HEK293 (cell line): ENCODE data around the gene LMNTD2.

Source experiments
- CTCF ChIA-PET: fragments of 350-600 bp; formaldehyde crosslinking; extraction: SDS; loops from one replicate; lab custom pipeline; 2021; ENCODE audit warnings: antibody characterized with exemption; lab: Yijun Ruan, JAX
- POLR2A ChIA-PET: fragments of 300-600 bp; formaldehyde crosslinking; extraction: SDS; loops from one replicate; lab custom pipeline; 2020; ENCODE audit warnings: antibody characterized with exemption, inconsistent platforms; lab: Yijun Ruan, JAX
- H3K27ac ChIP-seq: fragments of 200-500 bp; sonication (Bioruptor generic); 2 replicates; pipeline ENCODE4 v1.5.1; 2014; ENCODE audit warnings: low read depth, low read length, control low read depth, inconsistent platforms; ENCODE audit errors: extremely low read depth
- H3K36me3 ChIP-seq, 2 experiments: fragments of 200-500 bp in 1 of 2; sonication (Bioruptor generic) in 1 of 2; 1 replicate in 1 of 2; 2 replicates in 1 of 2; pipeline ENCODE4 v1.5.1; 2014 to 2017; ENCODE audit warnings: inconsistent platforms in 2 of 2, low read length in 2 of 2; ENCODE audit not compliant: control insufficient read depth in 2 of 2, insufficient read depth in 1 of 2
- H3K4me1 ChIP-seq: fragments of 200-500 bp; sonication (Bioruptor generic); 2 replicates; pipeline ENCODE4 v1.5.1; 2014; ENCODE audit warnings: mild to moderate bottlenecking, low read length, inconsistent platforms; ENCODE audit not compliant: control insufficient read depth, insufficient read depth
- H3K4me3 ChIP-seq: 2 replicates; pipeline ENCODE4 v1.5.1; 2011; ENCODE audit warnings: low read depth, mild to moderate bottlenecking, control low read depth, low read length, moderate library complexity
- H3K9me3 ChIP-seq: fragments of 200-500 bp; sonication (Bioruptor generic); 2 replicates; pipeline ENCODE4 v1.5.1; 2014; ENCODE audit warnings: low read depth, low read length, inconsistent platforms; ENCODE audit not compliant: control insufficient read depth, insufficient read depth
- FEZF1 ChIP-seq: fragments of 450-650 bp; formaldehyde crosslinking; IDR thresholded peaks from 2 replicates; pipeline ENCODE4 v1.5.1; 2016; ENCODE audit warnings: missing biosample characterization, missing genetic modification characterization
- GLIS2 ChIP-seq: fragments of 450-650 bp; formaldehyde crosslinking; IDR thresholded peaks from 2 replicates; pipeline ENCODE4 v1.5.1; 2016; ENCODE audit warnings: missing biosample characterization, missing genetic modification characterization
- MYNN ChIP-seq: fragments of 450-650 bp; formaldehyde crosslinking; IDR thresholded peaks from 2 replicates; pipeline ENCODE4 v1.5.1; 2016; ENCODE audit warnings: missing biosample characterization, missing genetic modification characterization, borderline replicate concordance
- PRDM4 ChIP-seq: fragments of 450-650 bp; formaldehyde crosslinking; IDR thresholded peaks from 2 replicates; pipeline ENCODE4 v1.5.1; 2017; ENCODE audit warnings: missing biosample characterization, missing genetic modification characterization
- RBAK ChIP-seq: fragments of 450-650 bp; formaldehyde crosslinking; IDR thresholded peaks from 2 replicates; pipeline ENCODE4 v1.5.1; 2016; ENCODE audit warnings: missing biosample characterization, missing genetic modification characterization
- SCRT2 ChIP-seq: fragments of 450-650 bp; formaldehyde crosslinking; IDR thresholded peaks from 2 replicates; pipeline ENCODE4 v1.5.1; 2016; ENCODE audit warnings: missing biosample characterization, missing genetic modification characterization
- ZFP37 ChIP-seq: fragments of 450-650 bp; formaldehyde crosslinking; IDR thresholded peaks from 2 replicates; pipeline ENCODE4 v1.5.1; 2016; ENCODE audit warnings: missing biosample characterization, missing genetic modification characterization
- ZNF174 ChIP-seq: fragments of 450-650 bp; formaldehyde crosslinking; IDR thresholded peaks from 2 replicates; pipeline ENCODE4 v1.5.0; 2017; ENCODE audit warnings: missing biosample characterization, mild to moderate bottlenecking, missing genetic modification characterization
- ZNF175 ChIP-seq: fragments of 450-650 bp; formaldehyde crosslinking; IDR thresholded peaks from 2 replicates; pipeline ENCODE4 v1.5.1; 2016; ENCODE audit warnings: missing biosample characterization, missing genetic modification characterization
- ZNF211 ChIP-seq: fragments of 450-650 bp; formaldehyde crosslinking; IDR thresholded peaks from 2 replicates; pipeline ENCODE4 v1.5.1; 2016; ENCODE audit warnings: low read depth, missing biosample characterization, missing genetic modification characterization
- ZNF248 ChIP-seq: fragments of 450-650 bp; formaldehyde crosslinking; IDR thresholded peaks from 2 replicates; pipeline ENCODE4 v1.5.1; 2017; ENCODE audit warnings: missing biosample characterization, missing genetic modification characterization
- ZNF324 ChIP-seq: fragments of 450-650 bp; formaldehyde crosslinking; IDR thresholded peaks from 2 replicates; pipeline ENCODE4 v1.5.1; 2016; ENCODE audit warnings: missing biosample characterization, missing genetic modification characterization
- ZNF391 ChIP-seq: fragments of 450-650 bp; formaldehyde crosslinking; IDR thresholded peaks from 2 replicates; pipeline ENCODE4 v1.5.1; 2016; ENCODE audit warnings: low read depth, missing biosample characterization, missing genetic modification characterization, borderline replicate concordance
- ZNF423 ChIP-seq: fragments of 450-650 bp; formaldehyde crosslinking; IDR thresholded peaks from 2 replicates; pipeline ENCODE4 v1.5.1; 2016; ENCODE audit warnings: missing biosample characterization, missing genetic modification characterization
- ZNF521 ChIP-seq: fragments of 450-650 bp; formaldehyde crosslinking; IDR thresholded peaks from 2 replicates; pipeline ENCODE4 v1.5.1; 2017; ENCODE audit warnings: missing biosample characterization, mild to moderate bottlenecking, missing genetic modification characterization
- ZNF560 ChIP-seq: fragments of 450-650 bp; formaldehyde crosslinking; IDR thresholded peaks from 2 replicates; pipeline ENCODE4 v1.5.1; 2017; ENCODE audit warnings: missing biosample characterization, missing genetic modification characterization, borderline replicate concordance
- ZNF623 ChIP-seq: fragments of 450-650 bp; formaldehyde crosslinking; IDR thresholded peaks from 2 replicates; pipeline ENCODE4 v1.5.1; 2016; ENCODE audit warnings: missing biosample characterization, missing genetic modification characterization
- ZNF76 ChIP-seq: fragments of 450-650 bp; formaldehyde crosslinking; IDR thresholded peaks from 2 replicates; pipeline ENCODE4; 2016; ENCODE audit warnings: low read depth, missing biosample characterization, missing genetic modification characterization, borderline replicate concordance
- ZNF768 ChIP-seq: fragments of 450-650 bp; formaldehyde crosslinking; IDR thresholded peaks from 2 replicates; pipeline ENCODE4 v1.5.1; 2018; ENCODE audit warnings: missing biosample characterization, mild to moderate bottlenecking, missing genetic modification characterization
- ZNF777 ChIP-seq: fragments of 450-650 bp; formaldehyde crosslinking; IDR thresholded peaks from 2 replicates; pipeline ENCODE4 v1.5.1; 2017; ENCODE audit warnings: missing biosample characterization, missing genetic modification characterization, borderline replicate concordance
- ZNF792 ChIP-seq: fragments of 450-650 bp; formaldehyde crosslinking; IDR thresholded peaks from 2 replicates; pipeline ENCODE4 v1.5.1; 2016; ENCODE audit warnings: missing biosample characterization, missing genetic modification characterization
- TF ChIP-seq, protein P1 (sequence below): fragments of 450-650 bp; formaldehyde crosslinking; IDR thresholded peaks from 2 replicates; pipeline ENCODE4 v1.5.1; 2016; ENCODE audit warnings: missing biosample characterization, missing genetic modification characterization
- TF ChIP-seq, protein P2 (sequence below): fragments of 450-650 bp; formaldehyde crosslinking; IDR thresholded peaks from 2 replicates; pipeline ENCODE4 v1.5.1; 2016; ENCODE audit warnings: missing biosample characterization, missing genetic modification characterization
- TF ChIP-seq, protein P3 (sequence below): fragments of 450-650 bp; formaldehyde crosslinking; IDR thresholded peaks from 2 replicates; pipeline ENCODE4 v1.5.1; 2016; ENCODE audit warnings: missing biosample characterization, missing genetic modification characterization, low read depth
- TF ChIP-seq, protein P4 (sequence below): fragments of 450-650 bp; formaldehyde crosslinking; IDR thresholded peaks from 2 replicates; pipeline ENCODE4 v1.5.1; 2017; ENCODE audit warnings: missing biosample characterization, mild to moderate bottlenecking, missing genetic modification characterization, moderate library complexity
- TF ChIP-seq, protein P5 (sequence below): fragments of 450-650 bp; formaldehyde crosslinking; IDR thresholded peaks from 2 replicates; pipeline ENCODE4 v1.5.1; 2016; ENCODE audit warnings: missing biosample characterization, missing genetic modification characterization

Gene LMNTD2

DNA sequence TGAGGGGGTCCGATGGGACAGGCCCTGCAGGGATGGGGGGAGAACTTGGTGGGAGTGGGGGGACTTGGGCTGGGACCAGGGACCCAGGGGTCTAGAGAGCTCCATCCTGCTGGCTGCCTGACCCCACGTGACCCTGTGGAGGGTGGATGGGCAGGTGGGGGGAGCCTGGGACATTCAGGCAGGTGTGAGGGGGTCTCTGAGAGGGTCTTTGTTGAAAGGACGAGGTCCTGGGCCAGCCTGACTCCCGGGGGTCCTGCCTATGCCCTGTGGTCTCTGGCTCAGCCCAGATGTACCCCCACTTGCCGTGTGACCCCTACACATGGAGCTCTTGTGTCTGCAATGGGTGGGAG lies 15.7 kb downstream of the LMNTD2 start:
- Histone ChIP-seq H3K27ac (no peak overlapping the region), H3K36me3 (no peaks in the 10 kb centered on the region), H3K4me3 (no peak overlapping the region), H3K4me1 (no peaks in the 10 kb centered on the region), H3K9me3 (no peaks in the 10 kb centered on the region)
- no peak for TF ChIP-seq ZNF175 (tag by site-specific recombination)
- no peak for TF ChIP-seq ZNF211
- TF ChIP-seq ZNF792 (tag by site-specific recombination): no peak
- no peak for TF ChIP-seq ZNF521 (tag by site-specific recombination)
- TF ChIP-seq FEZF1: no peak
- no peak for TF ChIP-seq ZNF76 (tag by site-specific recombination)
- TF ChIP-seq, protein P1, sequence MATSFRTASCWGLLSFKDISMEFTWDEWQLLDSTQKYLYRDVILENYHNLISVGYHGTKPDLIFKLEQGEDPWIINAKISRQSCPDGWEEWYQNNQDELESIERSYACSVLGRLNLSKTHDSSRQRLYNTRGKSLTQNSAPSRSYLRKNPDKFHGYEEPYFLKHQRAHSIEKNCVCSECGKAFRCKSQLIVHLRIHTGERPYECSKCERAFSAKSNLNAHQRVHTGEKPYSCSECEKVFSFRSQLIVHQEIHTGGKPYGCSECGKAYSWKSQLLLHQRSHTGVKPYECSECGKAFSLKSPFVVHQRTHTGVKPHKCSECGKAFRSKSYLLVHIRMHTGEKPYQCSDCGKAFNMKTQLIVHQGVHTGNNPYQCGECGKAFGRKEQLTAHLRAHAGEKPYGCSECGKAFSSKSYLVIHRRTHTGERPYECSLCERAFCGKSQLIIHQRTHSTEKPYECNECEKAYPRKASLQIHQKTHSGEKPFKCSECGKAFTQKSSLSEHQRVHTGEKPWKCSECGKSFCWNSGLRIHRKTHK (tag by site-specific recombination): no peak
- TF ChIP-seq, protein P2, sequence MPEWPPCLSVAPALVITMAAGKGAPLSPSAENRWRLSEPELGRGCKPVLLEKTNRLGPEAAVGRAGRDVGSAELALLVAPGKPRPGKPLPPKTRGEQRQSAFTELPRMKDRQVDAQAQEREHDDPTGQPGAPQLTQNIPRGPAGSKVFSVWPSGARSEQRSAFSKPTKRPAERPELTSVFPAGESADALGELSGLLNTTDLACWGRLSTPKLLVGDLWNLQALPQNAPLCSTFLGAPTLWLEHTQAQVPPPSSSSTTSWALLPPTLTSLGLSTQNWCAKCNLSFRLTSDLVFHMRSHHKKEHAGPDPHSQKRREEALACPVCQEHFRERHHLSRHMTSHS: no peak
- no peak for TF ChIP-seq ZNF324 (tag by site-specific recombination)
- TF ChIP-seq, protein P3, sequence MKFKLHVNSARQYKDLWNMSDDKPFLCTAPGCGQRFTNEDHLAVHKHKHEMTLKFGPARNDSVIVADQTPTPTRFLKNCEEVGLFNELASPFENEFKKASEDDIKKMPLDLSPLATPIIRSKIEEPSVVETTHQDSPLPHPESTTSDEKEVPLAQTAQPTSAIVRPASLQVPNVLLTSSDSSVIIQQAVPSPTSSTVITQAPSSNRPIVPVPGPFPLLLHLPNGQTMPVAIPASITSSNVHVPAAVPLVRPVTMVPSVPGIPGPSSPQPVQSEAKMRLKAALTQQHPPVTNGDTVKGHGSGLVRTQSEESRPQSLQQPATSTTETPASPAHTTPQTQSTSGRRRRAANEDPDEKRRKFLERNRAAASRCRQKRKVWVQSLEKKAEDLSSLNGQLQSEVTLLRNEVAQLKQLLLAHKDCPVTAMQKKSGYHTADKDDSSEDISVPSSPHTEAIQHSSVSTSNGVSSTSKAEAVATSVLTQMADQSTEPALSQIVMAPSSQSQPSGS (tag by site-specific recombination): no peak
- no peak for TF ChIP-seq GLIS2
- TF ChIP-seq, protein P4, sequence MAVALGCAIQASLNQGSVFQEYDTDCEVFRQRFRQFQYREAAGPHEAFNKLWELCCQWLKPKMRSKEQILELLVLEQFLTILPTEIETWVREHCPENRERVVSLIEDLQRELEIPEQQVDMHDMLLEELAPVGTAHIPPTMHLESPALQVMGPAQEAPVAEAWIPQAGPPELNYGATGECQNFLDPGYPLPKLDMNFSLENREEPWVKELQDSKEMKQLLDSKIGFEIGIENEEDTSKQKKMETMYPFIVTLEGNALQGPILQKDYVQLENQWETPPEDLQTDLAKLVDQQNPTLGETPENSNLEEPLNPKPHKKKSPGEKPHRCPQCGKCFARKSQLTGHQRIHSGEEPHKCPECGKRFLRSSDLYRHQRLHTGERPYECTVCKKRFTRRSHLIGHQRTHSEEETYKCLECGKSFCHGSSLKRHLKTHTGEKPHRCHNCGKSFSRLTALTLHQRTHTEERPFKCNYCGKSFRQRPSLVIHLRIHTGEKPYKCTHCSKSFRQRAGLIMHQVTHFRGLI (tag by site-specific recombination): no peak
- TF ChIP-seq ZNF391: no peak
- TF ChIP-seq RBAK: no peak
- TF ChIP-seq ZNF768 (tag by site-specific recombination): no peak
- TF ChIP-seq MYNN (tag by site-specific recombination): no peak
- no peak for TF ChIP-seq SCRT2 (tag by site-specific recombination)
- TF ChIP-seq ZFP37 (tag by site-specific recombination): no peak
- no peak for TF ChIP-seq ZNF174 (tag by site-specific recombination)
- ChIA-PET POLR2A (no interaction called here), CTCF (interaction anchor here (1.0 kb wide), 2 partner anchors 9 to 179 kb away, joined by 3 read pairs; no protein-coding TSS in a partner anchor)

GRCh38 chr11:541433-541885 lies 19.1 kb downstream of the LMNTD2 start:
- Histone ChIP-seq H3K9me3 (no peaks in the 10 kb centered on the region), H3K27ac (no peak overlapping the region), H3K4me3 (no peak overlapping the region), H3K36me3 (no peaks in the 10 kb centered on the region)
- POLR2A ChIA-PET: no interaction called here
- no peak for TF ChIP-seq PRDM4 (tag by site-specific recombination)
- no peak for TF ChIP-seq ZNF174 (tag by site-specific recombination)
- no peak for TF ChIP-seq ZNF423 (tag by site-specific recombination)
- TF ChIP-seq ZNF623 (tag by site-specific recombination): no peak
- no peak for TF ChIP-seq ZNF777
- TF ChIP-seq, protein P5, sequence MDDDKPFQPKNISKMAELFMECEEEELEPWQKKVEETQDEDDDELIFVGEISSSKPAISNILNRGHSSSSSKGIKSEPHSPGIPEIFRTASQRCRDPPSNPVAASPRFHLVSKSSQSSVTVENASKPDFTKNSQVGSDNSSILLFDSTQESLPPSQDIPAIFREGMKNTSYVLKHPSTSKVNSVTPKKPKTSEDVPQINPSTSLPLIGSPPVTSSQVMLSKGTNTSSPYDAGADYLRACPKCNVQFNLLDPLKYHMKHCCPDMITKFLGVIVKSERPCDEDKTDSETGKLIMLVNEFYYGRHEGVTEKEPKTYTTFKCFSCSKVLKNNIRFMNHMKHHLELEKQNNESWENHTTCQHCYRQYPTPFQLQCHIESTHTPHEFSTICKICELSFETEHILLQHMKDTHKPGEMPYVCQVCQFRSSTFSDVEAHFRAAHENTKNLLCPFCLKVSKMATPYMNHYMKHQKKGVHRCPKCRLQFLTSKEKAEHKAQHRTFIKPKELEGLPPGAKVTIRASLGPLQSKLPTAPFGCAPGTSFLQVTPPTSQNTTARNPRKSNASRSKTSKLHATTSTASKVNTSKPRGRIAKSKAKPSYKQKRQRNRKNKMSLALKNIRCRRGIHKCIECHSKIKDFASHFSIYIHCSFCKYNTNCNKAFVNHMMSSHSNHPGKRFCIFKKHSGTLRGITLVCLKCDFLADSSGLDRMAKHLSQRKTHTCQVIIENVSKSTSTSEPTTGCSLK (tag by site-specific recombination): no peak
- TF ChIP-seq ZNF560: no peak
- TF ChIP-seq ZNF248: no peak
- TF ChIP-seq GLIS2: no peak
- TF ChIP-seq, all 188 proteins: peak for 0
- no peaks in the 10 kb centered on the region for H3K4me1 ChIP-seq
- CTCF ChIA-PET: interaction anchor here (0.7 to 0.8 kb wide), 2 partner anchors 182 to 330 kb away, joined by 3 to 4 read pairs; no protein-coding TSS in a partner anchor
